ENCODE data around the gene LIX1. TPM values are rescaled to one million over a fixed set of nuclear protein-coding genes. Genes with fewer than 3 reads are reported as not detected.

The LIX1 gene
- total and polyA plus RNA-seq, 2 of the 8 experiments (the other 6 are each of a cell fraction or from before 2014, with no cell fraction given), result 0.26 to 0.45 TPM

DNA sequence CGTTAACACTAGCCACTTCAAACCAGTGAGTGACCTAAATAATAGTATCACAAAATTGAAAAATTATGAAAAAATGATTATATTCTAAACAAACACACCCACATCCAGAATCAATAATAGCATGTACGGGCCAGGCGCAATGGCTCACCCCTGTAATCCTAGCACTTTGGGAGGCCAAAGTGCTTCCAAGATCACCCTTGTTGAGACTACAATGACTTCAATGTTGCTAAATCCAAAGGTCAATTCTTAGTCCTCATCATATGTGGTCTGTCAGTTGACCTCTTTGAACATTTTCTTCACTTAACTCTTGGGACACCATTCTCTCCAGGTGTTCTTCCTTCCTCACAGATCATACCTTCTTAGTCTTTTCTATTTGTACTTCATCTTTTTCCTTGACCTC, 29.3 kb upstream of the LIX1 start:
- Histone ChIP-seq H2BK120ac (replicated peaks; ENCODE audit: low read depth, low read length) (no peak overlapping the region), H4K5ac (ENCODE audit: insufficient read length, low read depth, low read length) (no peak overlapping the region), H2BK20ac (ENCODE audit: low read length) (no peak overlapping the region), H3K4me1 (replicated peaks in 1 of 4; ENCODE audit: control insufficient read depth in 3 of 4, insufficient read depth in 4 of 4, low read length in 3 of 4) (no peaks in the 10 kb centered on the region), H3K23me2 (ENCODE audit: low read depth, low read length) (no peaks in the 10 kb centered on the region), H3K4me2 (ENCODE audit: insufficient read depth in 1 of 2, low read depth in 2 of 2, low read length in 2 of 2) (no peak overlapping the region), H2AK5ac (ENCODE audit: low read depth, low read length) (no peak overlapping the region), H2AFZ (ENCODE audit: low read length) (no peak overlapping the region), H3K9ac (replicated peaks in 1 of 4; ENCODE audit: extremely low read depth in 1 of 4, low read depth in 3 of 4, low read length in 3 of 4) (no peak overlapping the region), H3K27ac (ENCODE audit: low read depth, low read length) (no peak overlapping the region), H3K18ac (ENCODE audit: extremely low read depth, low read length) (no peak overlapping the region), H3K23ac (ENCODE audit: insufficient read length) (no peak overlapping the region), H3K56ac (replicated peaks; ENCODE audit: insufficient read length, low read depth, low read length) (no peak overlapping the region), H2BK5ac (ENCODE audit: low read depth, low read length) (no peak overlapping the region), H3K36me3 (ENCODE audit: control insufficient read depth in 2 of 4, insufficient read depth in 4 of 4, low read length in 3 of 4) (peaks cover 11 to 84% (median 45%) of the 10 kb centered on the region in 4 experiments), H3K14ac (ENCODE audit: insufficient read length) (no peak overlapping the region), H2BK15ac (ENCODE audit: low read length) (no peak overlapping the region), H3K27me3 (replicated peaks in 1 of 4; ENCODE audit: control insufficient read depth in 3 of 4, extremely low read depth in 1 of 4, insufficient read depth in 3 of 4, low read length in 3 of 4) (no peaks in the 10 kb centered on the region), H2BK12ac (ENCODE audit: low read depth, low read length) (no peak overlapping the region), H3K9me3 (ENCODE audit: insufficient read depth in 2 of 2, low read depth in 1 of 2, low read length in 1 of 2) (no peaks in the 10 kb centered on the region), H3K4me3 (ENCODE audit: extremely low read depth in 1 of 4, insufficient read depth in 2 of 4, low read depth in 3 of 4, low read length in 4 of 4) (no peak overlapping the region), H4K8ac (ENCODE audit: extremely low read depth, insufficient read depth, low read length) (no peak overlapping the region), H3K79me1 (ENCODE audit: low read depth, low read length) (no peaks in the 10 kb centered on the region), H4K20me1 (replicated peaks in 1 of 2; ENCODE audit: control insufficient read depth in 1 of 2, insufficient read depth in 2 of 2, low read length in 2 of 2) (peaks cover 1 to 2% of the 10 kb centered on the region in 2 experiments), H4K91ac (replicated peaks; ENCODE audit: insufficient read length, low read length) (no peak overlapping the region), H3K4ac (replicated peaks; ENCODE audit: insufficient read length, low read depth, low read length) (no peak overlapping the region), H3K79me2 (ENCODE audit: control insufficient read depth in 1 of 2, insufficient read depth in 2 of 2, low read length in 2 of 2) (no peaks in the 10 kb centered on the region)
- CTCF ChIA-PET (ENCODE audit: partially characterized antibody), result no interaction called here
- POLR2A ChIA-PET (ENCODE audit: partially characterized antibody), result interaction anchor here (0.8 kb wide), 1 partner anchor 9 kb away, joined by 3 read pairs; no protein-coding TSS in a partner anchor
- WGBS, 2 experiments (ENCODE audit: extremely low coverage in 1 of 2, insufficient coverage in 1 of 2, insufficient read length in 1 of 2, insufficient replicate concordance in 2 of 2, low coverage in 1 of 2, low lambda C conversion rate in 2 of 2, missing lambda C conversion rate in 1 of 2), result 89% methylated on average over 3 of the region's 3 CpGs; no CpG with 5 or more reads in 1 of the 2 experiments
- FAIRE-seq (no peak), DNase-seq (ENCODE audit: low read depth in 1 of 2, low spot score in 2 of 2) (no peak)
- TF ChIP-seq SUZ12 (IDR thresholded peaks at IDR 0.05; ENCODE audit: low read length) (no peak), EZH2 (IDR thresholded peaks at IDR 0.05; ENCODE audit: low read depth, low read length, severe bottlenecking) (no peak), PHF8 (conservative IDR thresholded peaks at IDR 0.05; ENCODE audit: low read depth, low read length) (no peak), BRCA1 (IDR thresholded peaks at IDR 0.05; ENCODE audit: low read depth, low read length) (no peak), CHD2 (IDR thresholded peaks at IDR 0.05; ENCODE audit: low read length) (no peak), ASH2L (IDR thresholded peaks at IDR 0.05; ENCODE audit: low read length) (no peak), KDM1A (IDR thresholded peaks at IDR 0.05; ENCODE audit: borderline replicate concordance, low read length) (no peak), JUN (IDR thresholded peaks at IDR 0.05; ENCODE audit: low read depth, low read length) (no peak), POU5F1 (IDR thresholded peaks at IDR 0.05; ENCODE audit: low read depth, low read length) (no peak), CBX8 (IDR thresholded peaks at IDR 0.05; ENCODE audit: borderline replicate concordance, low read depth, low read length) (no peak)
- TF ChIP-seq, protein P1, sequence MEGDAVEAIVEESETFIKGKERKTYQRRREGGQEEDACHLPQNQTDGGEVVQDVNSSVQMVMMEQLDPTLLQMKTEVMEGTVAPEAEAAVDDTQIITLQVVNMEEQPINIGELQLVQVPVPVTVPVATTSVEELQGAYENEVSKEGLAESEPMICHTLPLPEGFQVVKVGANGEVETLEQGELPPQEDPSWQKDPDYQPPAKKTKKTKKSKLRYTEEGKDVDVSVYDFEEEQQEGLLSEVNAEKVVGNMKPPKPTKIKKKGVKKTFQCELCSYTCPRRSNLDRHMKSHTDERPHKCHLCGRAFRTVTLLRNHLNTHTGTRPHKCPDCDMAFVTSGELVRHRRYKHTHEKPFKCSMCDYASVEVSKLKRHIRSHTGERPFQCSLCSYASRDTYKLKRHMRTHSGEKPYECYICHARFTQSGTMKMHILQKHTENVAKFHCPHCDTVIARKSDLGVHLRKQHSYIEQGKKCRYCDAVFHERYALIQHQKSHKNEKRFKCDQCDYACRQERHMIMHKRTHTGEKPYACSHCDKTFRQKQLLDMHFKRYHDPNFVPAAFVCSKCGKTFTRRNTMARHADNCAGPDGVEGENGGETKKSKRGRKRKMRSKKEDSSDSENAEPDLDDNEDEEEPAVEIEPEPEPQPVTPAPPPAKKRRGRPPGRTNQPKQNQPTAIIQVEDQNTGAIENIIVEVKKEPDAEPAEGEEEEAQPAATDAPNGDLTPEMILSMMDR (IDR thresholded peaks at IDR 0.05; ENCODE audit: control extremely low read depth in 1 of 3, insufficient read depth in 1 of 3, low read depth in 1 of 3, low read length in 3 of 3), result no peak
